ENCODE measurements around the gene DMPK.

DNA sequence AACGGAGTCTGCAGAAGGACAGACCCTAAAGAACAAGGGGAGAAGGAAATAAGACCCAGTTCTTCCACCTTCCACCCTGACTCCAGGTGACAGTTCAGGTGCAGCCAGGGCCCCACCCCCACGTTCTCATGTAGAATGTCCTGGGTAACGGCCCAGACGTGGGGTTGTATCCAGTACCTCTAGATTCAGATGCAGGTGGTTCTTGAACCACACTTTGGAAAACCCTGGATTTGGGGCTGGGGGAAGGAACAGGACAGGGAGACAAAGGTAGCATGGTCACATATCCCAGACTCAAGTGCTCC lies 2.2 kb downstream of the DMPK start:
- TF ChIP-seq, protein P1, sequence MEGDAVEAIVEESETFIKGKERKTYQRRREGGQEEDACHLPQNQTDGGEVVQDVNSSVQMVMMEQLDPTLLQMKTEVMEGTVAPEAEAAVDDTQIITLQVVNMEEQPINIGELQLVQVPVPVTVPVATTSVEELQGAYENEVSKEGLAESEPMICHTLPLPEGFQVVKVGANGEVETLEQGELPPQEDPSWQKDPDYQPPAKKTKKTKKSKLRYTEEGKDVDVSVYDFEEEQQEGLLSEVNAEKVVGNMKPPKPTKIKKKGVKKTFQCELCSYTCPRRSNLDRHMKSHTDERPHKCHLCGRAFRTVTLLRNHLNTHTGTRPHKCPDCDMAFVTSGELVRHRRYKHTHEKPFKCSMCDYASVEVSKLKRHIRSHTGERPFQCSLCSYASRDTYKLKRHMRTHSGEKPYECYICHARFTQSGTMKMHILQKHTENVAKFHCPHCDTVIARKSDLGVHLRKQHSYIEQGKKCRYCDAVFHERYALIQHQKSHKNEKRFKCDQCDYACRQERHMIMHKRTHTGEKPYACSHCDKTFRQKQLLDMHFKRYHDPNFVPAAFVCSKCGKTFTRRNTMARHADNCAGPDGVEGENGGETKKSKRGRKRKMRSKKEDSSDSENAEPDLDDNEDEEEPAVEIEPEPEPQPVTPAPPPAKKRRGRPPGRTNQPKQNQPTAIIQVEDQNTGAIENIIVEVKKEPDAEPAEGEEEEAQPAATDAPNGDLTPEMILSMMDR (IDR thresholded peaks at IDR 0.05; ENCODE audit: insufficient read depth, low read length), result no peak
- TF ChIP-seq, protein P2, sequence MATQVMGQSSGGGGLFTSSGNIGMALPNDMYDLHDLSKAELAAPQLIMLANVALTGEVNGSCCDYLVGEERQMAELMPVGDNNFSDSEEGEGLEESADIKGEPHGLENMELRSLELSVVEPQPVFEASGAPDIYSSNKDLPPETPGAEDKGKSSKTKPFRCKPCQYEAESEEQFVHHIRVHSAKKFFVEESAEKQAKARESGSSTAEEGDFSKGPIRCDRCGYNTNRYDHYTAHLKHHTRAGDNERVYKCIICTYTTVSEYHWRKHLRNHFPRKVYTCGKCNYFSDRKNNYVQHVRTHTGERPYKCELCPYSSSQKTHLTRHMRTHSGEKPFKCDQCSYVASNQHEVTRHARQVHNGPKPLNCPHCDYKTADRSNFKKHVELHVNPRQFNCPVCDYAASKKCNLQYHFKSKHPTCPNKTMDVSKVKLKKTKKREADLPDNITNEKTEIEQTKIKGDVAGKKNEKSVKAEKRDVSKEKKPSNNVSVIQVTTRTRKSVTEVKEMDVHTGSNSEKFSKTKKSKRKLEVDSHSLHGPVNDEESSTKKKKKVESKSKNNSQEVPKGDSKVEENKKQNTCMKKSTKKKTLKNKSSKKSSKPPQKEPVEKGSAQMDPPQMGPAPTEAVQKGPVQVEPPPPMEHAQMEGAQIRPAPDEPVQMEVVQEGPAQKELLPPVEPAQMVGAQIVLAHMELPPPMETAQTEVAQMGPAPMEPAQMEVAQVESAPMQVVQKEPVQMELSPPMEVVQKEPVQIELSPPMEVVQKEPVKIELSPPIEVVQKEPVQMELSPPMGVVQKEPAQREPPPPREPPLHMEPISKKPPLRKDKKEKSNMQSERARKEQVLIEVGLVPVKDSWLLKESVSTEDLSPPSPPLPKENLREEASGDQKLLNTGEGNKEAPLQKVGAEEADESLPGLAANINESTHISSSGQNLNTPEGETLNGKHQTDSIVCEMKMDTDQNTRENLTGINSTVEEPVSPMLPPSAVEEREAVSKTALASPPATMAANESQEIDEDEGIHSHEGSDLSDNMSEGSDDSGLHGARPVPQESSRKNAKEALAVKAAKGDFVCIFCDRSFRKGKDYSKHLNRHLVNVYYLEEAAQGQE (IDR thresholded peaks at IDR 0.05; ENCODE audit: insufficient replicate concordance, low read depth), result no peak
- TF ChIP-seq GABPA (IDR thresholded peaks at IDR 0.05; ENCODE audit: low read depth) (no peak), POLR2AphosphoS5 (IDR thresholded peaks at IDR 0.05; ENCODE audit: low read depth) (no peak), SPI1 (IDR thresholded peaks at IDR 0.05; ENCODE audit: borderline replicate concordance, low read depth) (no peak)
